K562 (cell line): ENCODE measurements around the gene GPRC5A. TPM values are rescaled to one million over a fixed set of nuclear protein-coding genes. Genes with fewer than 3 reads are reported as not detected.

Experiments
- polyA plus RNA-seq, 8 experiments: library from polyadenylated mRNA; depleted of rRNA in 4 of 8; stranded (reverse) in 5 of 8; unstranded in 3 of 8; fragments of >200 nt; fragmentation: Nextera tagmentation in 2 of 8; fragmentation: Illumina TruSeq in 1 of 8; extraction: Ambion mirVana in 2 of 8; extraction: Trizol in 1 of 8; gene quantifications; 2 replicates each; pipeline versions ENCODE4 v1.2.1 to v1.2.3, GENCODE V29; 2011 to 2014; ENCODE audit warnings: inconsistent platforms in 1 of 8, missing spikeins in 1 of 8
- total RNA-seq, 7 experiments: library from RNA; depleted of rRNA in 6 of 7; stranded (reverse); fragments of >200 nt in 6 of 7; fragmentation: Illumina TruSeq in 2 of 7; extraction: Trizol in 2 of 7; gene quantifications; 2 replicates each; pipeline versions ENCODE4 v1.2.1 to v1.2.3, GENCODE V29; 2011 to 2021; ENCODE audit warnings: low replicate concordance in 1 of 7
- TF ChIP-seq, protein P1 (sequence below): fragments of 200-600 bp; sonication (generic); IDR thresholded peaks from one replicate; pipeline ENCODE4 v1.6.1; 2012; ENCODE audit warnings: mild to moderate bottlenecking, low read depth, low read length, inconsistent platforms

Gene GPRC5A
- total and polyA plus RNA-seq, 9 of the 15 experiments (the other 6 are each of a cell fraction or from before 2014, with no cell fraction given), result 0.01 to 0.64 (median 0.08) TPM; not detected in 6

DNA sequence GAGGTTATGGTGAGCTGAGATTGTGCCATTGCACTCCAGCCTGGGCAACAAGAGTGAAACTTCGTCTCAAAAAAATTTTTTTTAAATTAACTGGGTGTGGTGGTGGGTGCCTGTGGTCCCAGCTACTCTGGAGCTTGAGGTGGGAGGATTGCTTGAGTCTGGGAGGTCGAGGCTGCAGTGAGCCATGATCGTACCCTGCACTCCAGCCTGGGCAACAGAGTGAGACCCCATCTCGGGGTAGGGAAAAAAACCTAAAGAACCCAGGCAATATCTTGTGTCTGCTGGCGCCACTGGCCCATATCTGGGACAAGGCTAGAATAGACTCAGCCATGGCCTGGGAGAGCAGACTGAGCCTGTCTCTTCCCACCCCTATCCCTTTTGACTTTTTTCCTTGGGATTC is 9.1 kb upstream of the GPRC5A start (continued):
- TF ChIP-seq, protein P1, sequence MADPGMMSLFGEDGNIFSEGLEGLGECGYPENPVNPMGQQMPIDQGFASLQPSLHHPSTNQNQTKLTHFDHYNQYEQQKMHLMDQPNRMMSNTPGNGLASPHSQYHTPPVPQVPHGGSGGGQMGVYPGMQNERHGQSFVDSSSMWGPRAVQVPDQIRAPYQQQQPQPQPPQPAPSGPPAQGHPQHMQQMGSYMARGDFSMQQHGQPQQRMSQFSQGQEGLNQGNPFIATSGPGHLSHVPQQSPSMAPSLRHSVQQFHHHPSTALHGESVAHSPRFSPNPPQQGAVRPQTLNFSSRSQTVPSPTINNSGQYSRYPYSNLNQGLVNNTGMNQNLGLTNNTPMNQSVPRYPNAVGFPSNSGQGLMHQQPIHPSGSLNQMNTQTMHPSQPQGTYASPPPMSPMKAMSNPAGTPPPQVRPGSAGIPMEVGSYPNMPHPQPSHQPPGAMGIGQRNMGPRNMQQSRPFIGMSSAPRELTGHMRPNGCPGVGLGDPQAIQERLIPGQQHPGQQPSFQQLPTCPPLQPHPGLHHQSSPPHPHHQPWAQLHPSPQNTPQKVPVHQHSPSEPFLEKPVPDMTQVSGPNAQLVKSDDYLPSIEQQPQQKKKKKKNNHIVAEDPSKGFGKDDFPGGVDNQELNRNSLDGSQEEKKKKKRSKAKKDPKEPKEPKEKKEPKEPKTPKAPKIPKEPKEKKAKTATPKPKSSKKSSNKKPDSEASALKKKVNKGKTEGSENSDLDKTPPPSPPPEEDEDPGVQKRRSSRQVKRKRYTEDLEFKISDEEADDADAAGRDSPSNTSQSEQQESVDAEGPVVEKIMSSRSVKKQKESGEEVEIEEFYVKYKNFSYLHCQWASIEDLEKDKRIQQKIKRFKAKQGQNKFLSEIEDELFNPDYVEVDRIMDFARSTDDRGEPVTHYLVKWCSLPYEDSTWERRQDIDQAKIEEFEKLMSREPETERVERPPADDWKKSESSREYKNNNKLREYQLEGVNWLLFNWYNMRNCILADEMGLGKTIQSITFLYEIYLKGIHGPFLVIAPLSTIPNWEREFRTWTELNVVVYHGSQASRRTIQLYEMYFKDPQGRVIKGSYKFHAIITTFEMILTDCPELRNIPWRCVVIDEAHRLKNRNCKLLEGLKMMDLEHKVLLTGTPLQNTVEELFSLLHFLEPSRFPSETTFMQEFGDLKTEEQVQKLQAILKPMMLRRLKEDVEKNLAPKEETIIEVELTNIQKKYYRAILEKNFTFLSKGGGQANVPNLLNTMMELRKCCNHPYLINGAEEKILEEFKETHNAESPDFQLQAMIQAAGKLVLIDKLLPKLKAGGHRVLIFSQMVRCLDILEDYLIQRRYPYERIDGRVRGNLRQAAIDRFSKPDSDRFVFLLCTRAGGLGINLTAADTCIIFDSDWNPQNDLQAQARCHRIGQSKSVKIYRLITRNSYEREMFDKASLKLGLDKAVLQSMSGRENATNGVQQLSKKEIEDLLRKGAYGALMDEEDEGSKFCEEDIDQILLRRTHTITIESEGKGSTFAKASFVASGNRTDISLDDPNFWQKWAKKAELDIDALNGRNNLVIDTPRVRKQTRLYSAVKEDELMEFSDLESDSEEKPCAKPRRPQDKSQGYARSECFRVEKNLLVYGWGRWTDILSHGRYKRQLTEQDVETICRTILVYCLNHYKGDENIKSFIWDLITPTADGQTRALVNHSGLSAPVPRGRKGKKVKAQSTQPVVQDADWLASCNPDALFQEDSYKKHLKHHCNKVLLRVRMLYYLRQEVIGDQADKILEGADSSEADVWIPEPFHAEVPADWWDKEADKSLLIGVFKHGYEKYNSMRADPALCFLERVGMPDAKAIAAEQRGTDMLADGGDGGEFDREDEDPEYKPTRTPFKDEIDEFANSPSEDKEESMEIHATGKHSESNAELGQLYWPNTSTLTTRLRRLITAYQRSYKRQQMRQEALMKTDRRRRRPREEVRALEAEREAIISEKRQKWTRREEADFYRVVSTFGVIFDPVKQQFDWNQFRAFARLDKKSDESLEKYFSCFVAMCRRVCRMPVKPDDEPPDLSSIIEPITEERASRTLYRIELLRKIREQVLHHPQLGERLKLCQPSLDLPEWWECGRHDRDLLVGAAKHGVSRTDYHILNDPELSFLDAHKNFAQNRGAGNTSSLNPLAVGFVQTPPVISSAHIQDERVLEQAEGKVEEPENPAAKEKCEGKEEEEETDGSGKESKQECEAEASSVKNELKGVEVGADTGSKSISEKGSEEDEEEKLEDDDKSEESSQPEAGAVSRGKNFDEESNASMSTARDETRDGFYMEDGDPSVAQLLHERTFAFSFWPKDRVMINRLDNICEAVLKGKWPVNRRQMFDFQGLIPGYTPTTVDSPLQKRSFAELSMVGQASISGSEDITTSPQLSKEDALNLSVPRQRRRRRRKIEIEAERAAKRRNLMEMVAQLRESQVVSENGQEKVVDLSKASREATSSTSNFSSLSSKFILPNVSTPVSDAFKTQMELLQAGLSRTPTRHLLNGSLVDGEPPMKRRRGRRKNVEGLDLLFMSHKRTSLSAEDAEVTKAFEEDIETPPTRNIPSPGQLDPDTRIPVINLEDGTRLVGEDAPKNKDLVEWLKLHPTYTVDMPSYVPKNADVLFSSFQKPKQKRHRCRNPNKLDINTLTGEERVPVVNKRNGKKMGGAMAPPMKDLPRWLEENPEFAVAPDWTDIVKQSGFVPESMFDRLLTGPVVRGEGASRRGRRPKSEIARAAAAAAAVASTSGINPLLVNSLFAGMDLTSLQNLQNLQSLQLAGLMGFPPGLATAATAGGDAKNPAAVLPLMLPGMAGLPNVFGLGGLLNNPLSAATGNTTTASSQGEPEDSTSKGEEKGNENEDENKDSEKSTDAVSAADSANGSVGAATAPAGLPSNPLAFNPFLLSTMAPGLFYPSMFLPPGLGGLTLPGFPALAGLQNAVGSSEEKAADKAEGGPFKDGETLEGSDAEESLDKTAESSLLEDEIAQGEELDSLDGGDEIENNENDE, result no peak
